ENCODE results near the gene LHFPL2. TPM values are rescaled to one million over a fixed set of nuclear protein-coding genes. Genes with fewer than 3 reads are reported as not detected.
"Not testable (repeated sequence)": the region's sequence is repeated elsewhere in the genome, so short reads cannot be mapped to it uniquely, and the experiment has no call there.

Gene LHFPL2
- total and polyA plus RNA-seq, 7 donors, result 1.1 to 6.4 (median 3.6) TPM

DNA sequence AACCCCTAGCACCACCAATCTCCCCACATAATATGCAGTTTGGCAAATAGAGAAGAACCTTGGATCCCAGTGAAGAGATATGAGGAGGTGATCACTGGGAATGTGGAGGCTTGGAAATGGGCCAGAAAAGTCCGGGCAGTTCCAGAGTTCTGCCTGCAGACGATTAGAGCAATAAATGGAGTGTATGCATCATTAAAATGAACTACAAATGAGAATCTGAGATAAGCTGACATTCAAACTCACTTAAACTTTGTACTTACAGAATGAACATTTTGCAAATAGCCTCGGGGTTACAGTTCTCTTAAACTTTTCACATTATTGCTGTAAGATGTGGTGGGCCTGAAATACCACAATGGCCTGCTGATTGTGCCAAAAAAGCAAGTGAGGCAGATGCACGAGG, 23.0 kb upstream of the LHFPL2 start:
- Histone ChIP-seq H3K27ac (no peak overlapping the region), H3K4me3 (no peak overlapping the region), H3K4me1 (no peaks in the 10 kb centered on the region), H3K36me3 (ENCODE audit: insufficient read depth in 1 of 2, low read depth in 1 of 2) (no peaks in the 10 kb centered on the region), H3K9me3 (no peaks in the 10 kb centered on the region), H3K27me3 (ENCODE audit: insufficient read depth in 3 of 3, low read length in 2 of 3) (no peaks in the 10 kb centered on the region)
- no peak for ATAC-seq
- TF ChIP-seq, protein P1, sequence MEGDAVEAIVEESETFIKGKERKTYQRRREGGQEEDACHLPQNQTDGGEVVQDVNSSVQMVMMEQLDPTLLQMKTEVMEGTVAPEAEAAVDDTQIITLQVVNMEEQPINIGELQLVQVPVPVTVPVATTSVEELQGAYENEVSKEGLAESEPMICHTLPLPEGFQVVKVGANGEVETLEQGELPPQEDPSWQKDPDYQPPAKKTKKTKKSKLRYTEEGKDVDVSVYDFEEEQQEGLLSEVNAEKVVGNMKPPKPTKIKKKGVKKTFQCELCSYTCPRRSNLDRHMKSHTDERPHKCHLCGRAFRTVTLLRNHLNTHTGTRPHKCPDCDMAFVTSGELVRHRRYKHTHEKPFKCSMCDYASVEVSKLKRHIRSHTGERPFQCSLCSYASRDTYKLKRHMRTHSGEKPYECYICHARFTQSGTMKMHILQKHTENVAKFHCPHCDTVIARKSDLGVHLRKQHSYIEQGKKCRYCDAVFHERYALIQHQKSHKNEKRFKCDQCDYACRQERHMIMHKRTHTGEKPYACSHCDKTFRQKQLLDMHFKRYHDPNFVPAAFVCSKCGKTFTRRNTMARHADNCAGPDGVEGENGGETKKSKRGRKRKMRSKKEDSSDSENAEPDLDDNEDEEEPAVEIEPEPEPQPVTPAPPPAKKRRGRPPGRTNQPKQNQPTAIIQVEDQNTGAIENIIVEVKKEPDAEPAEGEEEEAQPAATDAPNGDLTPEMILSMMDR (IDR thresholded peaks at IDR 0.05), result no peak
- intact Hi-C loops (cut with DNase I), result no loop called here
- no peak for DNase-seq
- 18 to 29% (median 27%) methylated on average over 4 of the region's 4 CpGs for WGBS, 3 donors

DNA sequence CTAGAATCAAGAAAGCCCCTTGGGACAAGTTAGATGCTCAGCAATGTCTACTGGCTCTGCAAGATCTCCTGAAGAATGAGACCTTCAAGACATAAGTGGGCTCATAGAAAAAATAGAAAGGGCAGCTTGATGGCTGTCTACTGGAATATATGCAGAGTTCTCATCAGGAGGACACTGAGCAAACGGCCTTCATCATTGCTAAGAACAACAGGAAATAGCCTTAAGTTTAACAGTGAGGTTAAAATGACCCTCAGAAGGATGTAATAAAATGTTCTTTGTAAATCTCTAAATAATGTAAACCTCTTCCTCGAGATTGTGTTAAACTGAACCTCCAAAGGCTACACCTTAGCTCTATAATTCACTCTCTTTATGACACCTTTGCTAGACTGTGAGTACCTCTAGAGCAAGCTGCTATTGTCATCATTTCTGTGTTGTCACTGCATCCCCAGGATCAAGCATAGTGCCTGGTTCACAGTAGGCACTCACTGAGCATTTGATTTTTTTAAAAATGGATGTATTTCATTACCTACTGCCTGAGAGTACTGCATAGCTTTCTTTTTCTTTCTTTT, 22.2 kb upstream of the LHFPL2 start:
- 77 to 90% (median 81%) methylated on average over 2 of the region's 2 CpGs for WGBS, 3 donors
- no peaks in the 10 kb centered on the region for H3K36me3 ChIP-seq (ENCODE audit: insufficient read depth in 1 of 2, low read depth in 1 of 2)
- H3K27me3 ChIP-seq (ENCODE audit: insufficient read depth in 3 of 3, low read length in 2 of 3), result no peaks in the 10 kb centered on the region
- ATAC-seq (no peak), DNase-seq (no peak)
- H3K27ac ChIP-seq, result no peak overlapping the region
- intact Hi-C loops (cut with DNase I), result no loop called here
- TF ChIP-seq, protein P1 (IDR thresholded peaks at IDR 0.05), result no peak
- no peaks in the 10 kb centered on the region for H3K9me3 ChIP-seq
- H3K4me1 ChIP-seq, result no peaks in the 10 kb centered on the region
- H3K4me3 ChIP-seq, result no peak overlapping the region

DNA sequence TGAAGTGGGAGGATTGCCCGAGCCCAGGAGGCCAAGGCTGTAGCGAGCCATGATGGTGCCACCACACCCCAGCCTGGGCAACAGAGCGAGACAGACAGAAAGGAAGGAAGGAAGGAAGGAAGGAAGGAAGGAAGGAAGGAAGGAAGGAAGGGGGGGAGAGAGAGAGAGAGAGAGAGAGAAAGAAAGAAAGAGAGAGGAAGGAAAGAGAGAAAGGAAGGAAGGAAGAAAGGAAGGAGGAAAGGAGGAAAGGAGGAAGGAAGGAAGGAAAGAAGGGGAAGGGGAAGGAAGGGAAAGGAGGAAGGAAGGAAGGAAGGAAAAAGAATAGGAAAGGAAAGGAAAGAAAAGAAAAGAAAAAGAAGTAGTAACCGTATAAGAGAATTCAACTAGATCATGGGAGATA, 20.8 kb upstream of the LHFPL2 start:
- H3K27me3 ChIP-seq (ENCODE audit: insufficient read depth in 3 of 3, low read length in 2 of 3), result no peaks in the 10 kb centered on the region
- H3K9me3 ChIP-seq, result no peaks in the 10 kb centered on the region
- intact Hi-C loops (cut with DNase I), result no loop called here
- no peak overlapping the region for H3K27ac ChIP-seq
- no peaks in the 10 kb centered on the region for H3K4me1 ChIP-seq
- H3K4me3 ChIP-seq, result no peak overlapping the region
- TF ChIP-seq, protein P1 (IDR thresholded peaks at IDR 0.05), result no peak
- DNase-seq, result no peak
- H3K36me3 ChIP-seq (ENCODE audit: insufficient read depth in 1 of 2, low read depth in 1 of 2), result no peaks in the 10 kb centered on the region
- no peak for ATAC-seq
- WGBS, 3 donors, result 78 to 92% (median 89%) methylated on average over 4 of the region's 4 CpGs

DNA sequence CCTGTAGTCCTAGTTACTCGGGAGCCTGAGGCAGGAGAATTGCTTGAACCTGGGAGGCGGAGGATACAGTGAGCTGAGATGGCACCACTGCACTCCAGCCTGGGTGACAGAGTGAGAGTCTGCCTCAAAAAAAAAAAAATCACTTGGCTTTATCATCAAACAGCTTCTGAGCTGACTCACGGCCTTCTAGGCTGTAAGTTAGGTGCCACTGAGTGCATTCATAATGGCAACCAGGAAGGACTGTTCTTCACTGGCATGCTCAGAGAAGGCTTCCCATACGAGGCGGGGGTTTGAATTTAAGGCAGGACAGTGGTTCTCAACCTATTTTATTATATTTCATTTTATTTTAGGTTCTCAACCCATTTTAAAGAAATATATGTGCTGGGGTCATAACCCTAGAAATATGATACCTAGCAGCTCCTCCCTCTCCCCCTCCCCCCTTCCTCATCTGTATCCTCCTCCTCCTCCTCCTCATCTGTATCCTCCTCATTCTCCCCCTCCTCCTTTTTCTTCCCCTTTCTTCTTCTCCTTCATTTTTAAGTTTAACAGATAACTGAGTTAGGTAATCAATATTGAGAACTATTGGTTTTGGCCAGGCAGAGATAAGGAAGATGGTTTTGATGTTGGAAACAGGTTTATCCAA, 19.0 kb upstream of the LHFPL2 start:
- Histone ChIP-seq H3K9me3 (no peaks in the 10 kb centered on the region), H3K36me3 (ENCODE audit: insufficient read depth in 1 of 2, low read depth in 1 of 2) (no peaks in the 10 kb centered on the region), H3K27ac (no peak overlapping the region), H3K4me1 (no peaks in the 10 kb centered on the region), H3K4me3 (no peak overlapping the region), H3K27me3 (ENCODE audit: insufficient read depth in 3 of 3, low read length in 2 of 3) (no peaks in the 10 kb centered on the region)
- 94 to 96% (median 95%) methylated on average over 5 of the region's 5 CpGs for WGBS, 3 donors
- ATAC-seq (no peak), DNase-seq (no peak)
- TF ChIP-seq, protein P1 (IDR thresholded peaks at IDR 0.05), result no peak
- intact Hi-C loops (cut with DNase I), result no loop called here

DNA sequence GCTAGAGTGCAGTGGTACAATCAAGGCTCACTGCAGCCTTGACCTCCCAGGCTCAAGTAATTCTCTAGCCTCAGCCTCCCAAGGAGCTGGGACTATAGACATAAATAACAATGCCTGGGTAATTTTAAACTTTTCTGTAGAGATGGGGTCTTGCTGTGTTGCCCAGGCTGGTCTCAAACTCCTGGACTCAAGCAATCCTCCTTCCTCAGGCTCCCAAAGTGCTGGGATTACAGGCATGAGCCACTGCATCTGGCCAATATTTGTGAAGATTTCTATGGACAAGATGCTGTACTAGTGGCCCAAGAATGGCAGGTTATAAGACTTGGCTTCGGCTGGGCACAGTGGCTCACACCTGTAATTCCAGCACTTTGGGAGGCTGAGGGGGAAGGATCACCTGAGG, 18.4 kb upstream of the LHFPL2 start:
- ATAC-seq; H3K9me3 ChIP-seq; H3K27me3 ChIP-seq (ENCODE audit: insufficient read depth in 3 of 3, low read length in 2 of 3); H3K4me1 ChIP-seq; DNase-seq; intact Hi-C loops (cut with DNase I); H3K4me3 ChIP-seq; H3K27ac ChIP-seq; H3K36me3 ChIP-seq (ENCODE audit: insufficient read depth in 1 of 2, low read depth in 1 of 2): not testable (repeated sequence)
- 93 to 100% (median 100%) methylated on average over 1 of the region's 1 CpG for WGBS, 3 donors
